K562 (cell line): ENCODE data around the gene ARHGAP22. TPM values are rescaled to one million over a fixed set of nuclear protein-coding genes. Genes with fewer than 3 reads are reported as not detected.

ENCODE experiments used
- ATAC-seq: fragments of 200-7000 bp; cut with Tn5 transposase; 3 replicates; pipeline ENCODE4 v1.9.1; 2020; ENCODE audit warnings: moderate library complexity
- BruUV-seq: library from RNA; stranded (reverse); fragments of 400-500 nt; replicated peaks from 2 replicates; lab custom pipeline; 2021; lab: Mats Ljungman, UMichigan
- CTCF ChIA-PET: fragments of 300-600 bp; formaldehyde crosslinking; extraction: SDS; loops from one replicate; lab custom pipeline; 2021; ENCODE audit warnings: low intra/inter-chr PET ratio; lab: Yijun Ruan, JAX
- POLR2A ChIA-PET: fragments of 300-600, 350-650 bp; sonication (Branson Sonifier 250); formaldehyde crosslinking; extraction: SDS; loops from one replicate; lab custom pipeline; 2021; ENCODE audit warnings: antibody characterized with exemption, inconsistent platforms; lab: Yijun Ruan, JAX
- DNase-seq, 4 experiments: peaks; one replicate each; pipeline versions ENCODE4 v3.0.0 to v3.0.0-alpha.2; 2011 to 2018; ENCODE audit warnings: low spot score in 3 of 4, mixed read lengths in 3 of 4; ENCODE audit errors: extremely low read depth in 1 of 4
- FAIRE-seq: peaks from 2 replicates; lab custom pipeline; 2011; peaks lifted over from hg19 to GRCh38; lab: Jason Lieb, UNC
- H2AFZ ChIP-seq: 2 replicates; pipeline ENCODE4 v1.6.0; 2011; ENCODE audit warnings: low read depth, low read length, control low read depth, inconsistent platforms
- H3K27ac ChIP-seq: fragments of 200-600 bp; 3 replicates; pipeline ENCODE4 v1.8.0; 2011; ENCODE audit warnings: low read depth, mild to moderate bottlenecking, control low read depth, inconsistent platforms, low read length, moderate library complexity, mixed read lengths; ENCODE audit errors: extremely low read depth
- H3K27me3 ChIP-seq, 2 experiments: fragments of 300-600 bp in 1 of 2; 2 replicates in 1 of 2; 3 replicates in 1 of 2; pipeline versions ENCODE4 v1.6.0 to v1.8.0; 2011; ENCODE audit warnings: inconsistent platforms in 2 of 2, low read length in 2 of 2, mild to moderate bottlenecking in 1 of 2, mixed read lengths in 1 of 2, moderate library complexity in 1 of 2; ENCODE audit not compliant: control insufficient read depth in 2 of 2, insufficient read depth in 2 of 2
- H3K36me3 ChIP-seq: fragments of 300-600 bp; 3 replicates; pipeline ENCODE4 v1.8.0; 2011; ENCODE audit warnings: mild to moderate bottlenecking, low read length, inconsistent platforms; ENCODE audit not compliant: control insufficient read depth, insufficient read depth
- H3K4me1 ChIP-seq, 2 experiments: fragments of 200-600 bp in 1 of 2; replicated peaks in 1 of 2; 2 replicates in 1 of 2; 3 replicates in 1 of 2; pipeline versions ENCODE4 v1.5.1 to v1.8.0; 2011; ENCODE audit warnings: inconsistent platforms in 2 of 2, low read length in 2 of 2, mild to moderate bottlenecking in 1 of 2, mixed read lengths in 1 of 2, moderate library complexity in 1 of 2; ENCODE audit not compliant: control insufficient read depth in 2 of 2, insufficient read depth in 2 of 2
- H3K4me2 ChIP-seq: 2 replicates; pipeline ENCODE4 v1.6.1; 2011; ENCODE audit warnings: low read length, control low read depth, inconsistent platforms, mixed read lengths; ENCODE audit not compliant: insufficient read depth
- H3K4me3 ChIP-seq: fragments of 200-600 bp; sonication (generic), shearing (Covaris generic); 2 replicates; pipeline ENCODE4 v1.5.1; 2016; ENCODE audit warnings: control low read depth, inconsistent platforms
- H3K79me2 ChIP-seq: fragments of 200-600 bp; 3 replicates; pipeline ENCODE4 v1.8.0; 2011; ENCODE audit warnings: low read length, inconsistent platforms; ENCODE audit not compliant: control insufficient read depth, insufficient read depth
- H3K9ac ChIP-seq, 2 experiments: 2 replicates each; pipeline versions ENCODE4 v1.6.0 to v1.6.1; 2011; ENCODE audit warnings: low read depth in 2 of 2, low read length in 2 of 2, control low read depth in 1 of 2, inconsistent platforms in 1 of 2, mild to moderate bottlenecking in 1 of 2, mixed read lengths in 1 of 2; ENCODE audit not compliant: insufficient read depth in 1 of 2
- H3K9me1 ChIP-seq: one replicate; pipeline ENCODE4 v1.6.0; 2011; ENCODE audit warnings: inconsistent platforms, mild to moderate bottlenecking, low read length, moderate library complexity; ENCODE audit not compliant: control insufficient read depth, insufficient read depth
- H3K9me3 ChIP-seq: replicated peaks from 2 replicates; pipeline ENCODE4 v1.5.1; 2011; ENCODE audit warnings: low read depth, low read length, inconsistent platforms; ENCODE audit not compliant: control insufficient read depth, insufficient read depth
- H4K20me1 ChIP-seq: replicated peaks from 2 replicates; pipeline ENCODE4 v1.6.1; 2011; ENCODE audit warnings: low read length, inconsistent platforms, mixed read lengths; ENCODE audit not compliant: control insufficient read depth, insufficient read depth
- DLX4 ChIP-seq: fragments of 250-450 bp; sonication (Bioruptor Pico); IDR thresholded peaks from 2 replicates; pipeline ENCODE4 v1.6.1; 2021; ENCODE audit warnings: mild to moderate bottlenecking
- MTA3 ChIP-seq: fragments of 450-650 bp; formaldehyde crosslinking; IDR thresholded peaks from 2 replicates; pipeline ENCODE4 v1.6.1; 2017; ENCODE audit warnings: mild to moderate bottlenecking, borderline replicate concordance
- MTF1 ChIP-seq: fragments of 250-450 bp; sonication (Bioruptor Pico); IDR thresholded peaks from 2 replicates; pipeline ENCODE4 v1.9.0; 2021; ENCODE audit warnings: moderate library complexity, mild to moderate bottlenecking, inconsistent platforms, borderline replicate concordance
- SNRNP70 ChIP-seq: fragments of 200-400 bp; formaldehyde crosslinking; optimal IDR thresholded peaks from 2 replicates; pipeline ENCODE3; 2017; ENCODE audit warnings: low read depth, low read length
- TCFL5 ChIP-seq: fragments of 250-450 bp; sonication (Bioruptor Pico); conservative IDR thresholded peaks from 2 replicates; pipeline ENCODE4 v1.6.1; 2021; ENCODE audit warnings: mild to moderate bottlenecking, moderate library complexity, matching md5 sums
- TEAD4 ChIP-seq, 2 experiments: sonication (generic) in 1 of 2; formaldehyde crosslinking in 1 of 2; IDR thresholded peaks; 2 replicates each; pipeline versions ENCODE4 v1.6.1 to v1.8.0; 2012 to 2022; ENCODE audit warnings: borderline replicate concordance in 1 of 2, inconsistent platforms in 1 of 2, low read length in 1 of 2, mild to moderate bottlenecking in 1 of 2, missing genetic modification reagents in 1 of 2
- ZBTB5 ChIP-seq: fragments of 450-650 bp; IDR thresholded peaks from 2 replicates; pipeline ENCODE4 v1.6.1; 2017; ENCODE audit warnings: antibody characterized with exemption
- WGBS: fragments of 100-300 bp; shearing (Covaris generic); methylation state at CpG from one replicate; pipeline ENCODE4 v1.1.6; 2016; ENCODE audit warnings: low coverage, mixed read lengths; ENCODE audit not compliant: insufficient coverage; ENCODE audit errors: missing lambda C conversion rate; 5-methylcytosine and 5-hydroxymethylcytosine counted together
- in situ Hi-C: fragments of 300-500 bp; cut with MboI; formaldehyde crosslinking; loops from 4 replicates; pipeline ENCODE4 v1.15.0; 2018; ENCODE audit warnings: inconsistent platforms, mixed read lengths
- intact Hi-C: fragments of 100-400 bp; cut with micrococcal nuclease; formaldehyde crosslinking; loops from 2 replicates; pipeline ENCODE4 v1.14.2; 2022
- polyA plus RNA-seq, 8 experiments: library from polyadenylated mRNA; depleted of rRNA in 4 of 8; stranded (reverse) in 5 of 8; unstranded in 3 of 8; fragments of >200 nt; fragmentation: Nextera tagmentation in 2 of 8; fragmentation: Illumina TruSeq in 1 of 8; extraction: Ambion mirVana in 2 of 8; extraction: Trizol in 1 of 8; gene quantifications; 2 replicates each; pipeline versions ENCODE4 v1.2.1 to v1.2.3, GENCODE V29; 2011 to 2014; ENCODE audit warnings: inconsistent platforms in 1 of 8, missing spikeins in 1 of 8
- total RNA-seq, 7 experiments: library from RNA; depleted of rRNA in 6 of 7; stranded (reverse); fragments of >200 nt in 6 of 7; fragmentation: Illumina TruSeq in 2 of 7; extraction: Trizol in 2 of 7; gene quantifications; 2 replicates each; pipeline versions ENCODE4 v1.2.1 to v1.2.3, GENCODE V29; 2011 to 2021; ENCODE audit warnings: low replicate concordance in 1 of 7

The ARHGAP22 gene
- total and polyA plus RNA-seq, 9 of the 15 experiments (the other 6 are each of a cell fraction or from before 2014, with no cell fraction given), result 1.3 to 28.1 (median 12.7) TPM

- Histone ChIP-seq H3K4me2 (peak overlapping the region; percentile 73), H3K9me3 (no peaks in the 10 kb centered on the region), H3K4me1 (peaks cover 6 to 42% of the 10 kb centered on the region in 2 experiments; a peak in 3 of 5 replicates), H2AFZ (peak overlapping the region; percentile 88), H3K4me3 (peak overlapping the region; percentile 82), H3K9ac (peak overlapping the region; percentile 60 to 95), H3K79me2 (peaks cover 56% of the 10 kb centered on the region), H3K9me1 (no peaks in the 10 kb centered on the region), H3K36me3 (peaks cover 7% of the 10 kb centered on the region; the same call in 1 of the 3 replicates), H3K27ac (peak overlapping the region; percentile 38; the same call in 2 of the 3 replicates), H3K27me3 (no peaks in the 10 kb centered on the region), H4K20me1 (no peaks in the 10 kb centered on the region)
- 2% methylated on average over 29 of the region's 47 CpGs for WGBS
- DNase-seq (peak; percentile 63 to 80 (median 73)), ATAC-seq (peak; percentile 59), FAIRE-seq (no peak)
- intact Hi-C loops (no loop called here), in situ Hi-C loops (no loop called here)
- no TSS peak for BruUV-seq
- ChIA-PET POLR2A (interaction anchor here (0.5 to 0.9 kb wide), 3 partner anchors 10 to 221 kb away, joined by 3 read pairs; no protein-coding TSS in a partner anchor), CTCF (interaction anchor here (1.0 kb wide), 1 partner anchor 132 kb away, joined by 5 read pairs; no protein-coding TSS in a partner anchor)
- TF ChIP-seq ZBTB5 (0 out of 2 replicates have a peak, but pooled peaks have one; percentile 49), SNRNP70 (no peak), TCFL5 (CRISPR knock-in tag) (no peak), MTF1 (CRISPR knock-in tag) (no peak), TEAD4 (IDR thresholded peaks at IDR 0.05; ENCODE audit: low read length) (0 out of 2 replicates have a peak, but pooled peaks have one; percentile 11), TEAD4 (CRISPR knock-in tag; IDR thresholded peaks at IDR 0.05; ENCODE audit: borderline replicate concordance) (no peak; the same call in 1 of the 2 replicates), MTA3 (0 out of 2 replicates have a peak, but pooled peaks have one; percentile 34), DLX4 (CRISPR knock-in tag) (no peak)
Observed at GRCh38 chr10:48523212-48523819, 81.6 kb downstream of the ARHGAP22 start.
